Measurements from ENCODE around the gene CST4.
A peak's percentile ranks its signal among the peaks of the same experiment; 100 is the strongest.
"Not testable (repeated sequence)": the region's sequence is repeated elsewhere in the genome, so short reads cannot be mapped to it uniquely, and the experiment has no call there.

The CST4 gene

GRCh38 chr20:23687986-23688385 is 852 bp downstream of the CST4 start:
- DNase-seq (ENCODE audit: low spot score), result no peak

GRCh38 chr20:23686046-23686750 is 2.6 kb downstream of the CST4 start:
- DNase-seq (ENCODE audit: low spot score), result no peak

GRCh38 chr20:23685529-23685896 is 3.3 kb downstream of the CST4 start:
- not testable (repeated sequence) for DNase-seq (ENCODE audit: low spot score)

- no peak for DNase-seq (ENCODE audit: low spot score)
Observed at GRCh38 chr20:23684261-23684660, 4.6 kb downstream of the CST4 start.

GRCh38 chr20:23683807-23684206 is 5.0 kb downstream of the CST4 start:
- DNase-seq (ENCODE audit: low spot score), result no peak

GRCh38 chr20:23683281-23683680 is 5.6 kb downstream of the CST4 start:
- no peak for DNase-seq (ENCODE audit: low spot score)

GRCh38 chr20:23680146-23680545 is 8.7 kb downstream of the CST4 start:
- DNase-seq (ENCODE audit: low spot score), result no peak

- DNase-seq (ENCODE audit: low spot score), result no peak
Observed at GRCh38 chr20:23679133-23680092, 9.4 kb downstream of the CST4 start.

- no peak for DNase-seq (ENCODE audit: low spot score)
Observed at GRCh38 chr20:23673209-23673608, 15.6 kb downstream of the CST4 start.

- no peak for DNase-seq (ENCODE audit: low spot score)
Observed at GRCh38 chr20:23672158-23672557, 16.7 kb downstream of the CST4 start.

- DNase-seq (ENCODE audit: low spot score), result no peak
Observed at GRCh38 chr20:23671479-23671878, 17.4 kb downstream of the CST4 start.

GRCh38 chr20:23670361-23670760 is 18.5 kb downstream of the CST4 start:
- no peak for DNase-seq (ENCODE audit: low spot score)

GRCh38 chr20:23669866-23670265 is 19.0 kb downstream of the CST4 start:
- no peak for DNase-seq (ENCODE audit: low spot score)

- DNase-seq (ENCODE audit: low spot score), result no peak
Observed at GRCh38 chr20:23669327-23669726, 19.5 kb downstream of the CST4 start.

- DNase-seq (ENCODE audit: low spot score), result peak; percentile 53
Observed at GRCh38 chr20:23668477-23668951, 20.3 kb downstream of the CST4 start.

- no peak for DNase-seq (ENCODE audit: low spot score)
Observed at GRCh38 chr20:23667666-23668065, 21.2 kb downstream of the CST4 start.

- DNase-seq (ENCODE audit: low spot score), result no peak
Observed at GRCh38 chr20:23666698-23667097, 22.1 kb downstream of the CST4 start.

GRCh38 chr20:23666189-23666588 is 22.6 kb downstream of the CST4 start:
- no peak for DNase-seq (ENCODE audit: low spot score)

- DNase-seq (ENCODE audit: low spot score), result no peak
Observed at GRCh38 chr20:23664954-23665353, 23.9 kb downstream of the CST4 start.

- DNase-seq (ENCODE audit: low spot score), result not testable (repeated sequence)
Observed at GRCh38 chr20:23664046-23664445, 24.8 kb downstream of the CST4 start.

GRCh38 chr20:23663180-23663579 is 25.7 kb downstream of the CST4 start:
- no peak for DNase-seq (ENCODE audit: low spot score)

GRCh38 chr20:23662276-23662870 is 26.5 kb downstream of the CST4 start:
- no peak for DNase-seq (ENCODE audit: low spot score)

- DNase-seq (ENCODE audit: low spot score), result no peak
Observed at GRCh38 chr20:23661002-23661429, 27.8 kb downstream of the CST4 start.

All from RKO (cell line).